ENCODE data around the gene AARS1. TPM values are rescaled to one million over a fixed set of nuclear protein-coding genes. Genes with fewer than 3 reads are reported as not detected.

The AARS1 gene
- total and polyA plus RNA-seq, 2 donors (not counting 3 experiments of a cell fraction or from before 2014, with no cell fraction given): 71.3 to 110 TPM

- H3K9me3 ChIP-seq (replicated peaks; ENCODE audit: control insufficient read depth, insufficient read depth, low read length): no peaks in the 10 kb centered on the region
- H3K27me3 ChIP-seq (ENCODE audit: control insufficient read depth in 2 of 2, insufficient read depth in 2 of 2, low read length in 2 of 2): no peaks in the 10 kb centered on the region
- no peak overlapping the region for H3K4me3 ChIP-seq (replicated peaks in 1 of 3; ENCODE audit: insufficient read depth in 1 of 3, low read depth in 1 of 3, low read length in 3 of 3)
- H3K79me2 ChIP-seq (ENCODE audit: control insufficient read depth, insufficient read depth, low read length): peaks cover 26% of the 10 kb centered on the region
- H3K9me1 ChIP-seq (replicated peaks; ENCODE audit: control insufficient read depth, extremely low read depth, insufficient read depth, low read length): no peaks in the 10 kb centered on the region
- FAIRE-seq: no peak
- DNase-seq (ENCODE audit: low read depth, low spot score): no peak
- TF ChIP-seq CTCF (IDR thresholded peaks at IDR 0.05; ENCODE audit: extremely low read depth in 1 of 2, insufficient read depth in 1 of 2, low read depth in 1 of 2, low read length in 2 of 2) (peak; percentile 40 to 63), POLR2A (IDR thresholded peaks at IDR 0.05; ENCODE audit: low read depth, low read length) (no peak)
- peaks cover 3% of the 10 kb centered on the region for H3K4me1 ChIP-seq (ENCODE audit: control insufficient read depth, extremely low read depth, insufficient read depth, low read length)
- CTCF ChIA-PET: interaction anchor here (1.0 to 1.9 kb wide), 7 partner anchors 11 to 93 kb away, joined by 3 to 12 read pairs (median 6); partner anchors contain the start of gene AARS1
- no TSS peak for BruUV-seq (replicated peaks)
- POLR2A ChIA-PET: no interaction called here
- intact Hi-C loops (cut with micrococcal nuclease) (loop anchor here (1.0 kb wide), 2 partner anchors 87 to 273 kb away; no protein-coding TSS in a partner anchor), dilution Hi-C loops (cut with MboI; ENCODE audit: extremely low pct_ligation_motif_present, low sequenced_read_pairs) (no loop called here)
- no peak overlapping the region for H3K27ac ChIP-seq (ENCODE audit: insufficient read depth, low read depth, low read length)
- H3K9ac ChIP-seq (replicated peaks; ENCODE audit: extremely low read depth, insufficient read depth, low read length): no peak overlapping the region
- H4K20me1 ChIP-seq (replicated peaks; ENCODE audit: control insufficient read depth, extremely low read depth, insufficient read depth, low read length): no peaks in the 10 kb centered on the region
- peaks cover 10 to 40% of the 10 kb centered on the region in 2 experiments for H3K36me3 ChIP-seq (ENCODE audit: control insufficient read depth in 2 of 2, extremely low read depth in 1 of 2, insufficient read depth in 2 of 2, low read length in 2 of 2)
- no peak overlapping the region for H2AFZ ChIP-seq (ENCODE audit: low read depth, low read length)
- H3K4me2 ChIP-seq (ENCODE audit: insufficient read depth, low read length): no peak overlapping the region
Measured at GRCh38 chr16:70252355-70252988, 36.8 kb downstream of the AARS1 start.

- Histone ChIP-seq H3K9me3 (replicated peaks; ENCODE audit: control insufficient read depth, insufficient read depth, low read length) (no peaks in the 10 kb centered on the region), H3K27ac (ENCODE audit: insufficient read depth, low read depth, low read length) (peak within 1 kb of the TSS; percentile 54), H3K9ac (replicated peaks; ENCODE audit: extremely low read depth, insufficient read depth, low read length) (peak within 1 kb of the TSS; percentile 52), H3K4me2 (ENCODE audit: insufficient read depth, low read length) (peak within 1 kb of the TSS; percentile 86), H3K36me3 (ENCODE audit: control insufficient read depth in 2 of 2, extremely low read depth in 1 of 2, insufficient read depth in 2 of 2, low read length in 2 of 2) (peaks cover 10 to 38% of the 10 kb centered on the region in 2 experiments), H2AFZ (ENCODE audit: low read depth, low read length) (peak within 1 kb of the TSS; percentile 49), H3K9me1 (replicated peaks; ENCODE audit: control insufficient read depth, extremely low read depth, insufficient read depth, low read length) (no peaks in the 10 kb centered on the region), H3K4me1 (ENCODE audit: control insufficient read depth, extremely low read depth, insufficient read depth, low read length) (peaks cover 3% of the 10 kb centered on the region), H3K27me3 (ENCODE audit: control insufficient read depth in 2 of 2, insufficient read depth in 2 of 2, low read length in 2 of 2) (no peaks in the 10 kb centered on the region), H3K4me3 (replicated peaks in 1 of 3; ENCODE audit: insufficient read depth in 1 of 3, low read depth in 1 of 3, low read length in 3 of 3) (peak within 1 kb of the TSS; percentile 64 to 67 (median 66)), H4K20me1 (replicated peaks; ENCODE audit: control insufficient read depth, extremely low read depth, insufficient read depth, low read length) (no peaks in the 10 kb centered on the region), H3K79me2 (ENCODE audit: control insufficient read depth, insufficient read depth, low read length) (peaks cover 26% of the 10 kb centered on the region)
- DNase-seq (ENCODE audit: low read depth, low spot score) (peak; percentile 95), FAIRE-seq (peak; percentile 87)
- no TSS peak for BruUV-seq (replicated peaks)
- dilution Hi-C loops (cut with MboI; ENCODE audit: extremely low pct_ligation_motif_present, low sequenced_read_pairs): no loop called here
- CTCF ChIA-PET: interaction anchor here (1.0 to 1.9 kb wide), 9 partner anchors 11 to 92 kb away, joined by 3 to 12 read pairs (median 6); partner anchors contain the start of gene AARS1
- TF ChIP-seq MAX (IDR thresholded peaks at IDR 0.05; ENCODE audit: insufficient read depth, insufficient read length) (no peak), FOS (IDR thresholded peaks at IDR 0.05; ENCODE audit: borderline replicate concordance, insufficient read depth, low read length) (no peak), POLR2A (IDR thresholded peaks at IDR 0.05; ENCODE audit: low read depth, low read length) (peak; percentile 86), POLR2AphosphoS5 (IDR thresholded peaks at IDR 0.05; ENCODE audit: insufficient read depth, low read depth, low read length) (peak; percentile 95), CTCF (IDR thresholded peaks at IDR 0.05; ENCODE audit: extremely low read depth in 1 of 2, insufficient read depth in 1 of 2, low read depth in 1 of 2, low read length in 2 of 2) (peak; percentile 96 to 97)
- intact Hi-C loops (cut with micrococcal nuclease): loop anchor here (1.0 kb wide), 2 partner anchors 86 to 274 kb away; no protein-coding TSS in a partner anchor
- POLR2A ChIA-PET: no interaction called here
Measured at GRCh38 chr16:70251629-70252354, 37.5 kb downstream of the AARS1 start, which contains the start of gene EXOSC6. Gene EXOSC6, minus strand, starts transcription at chr16:70251940. Its CDS starts 40 bp downstream, at chr16:70251900.

All from endothelial cell of umbilical vein (primary cell).